ENCODE results near the gene PNPLA7. TPM values are rescaled to one million over a fixed set of nuclear protein-coding genes. Genes with fewer than 3 reads are reported as not detected.

Gene PNPLA7
- total RNA-seq, 1 donor from 2014 or later: 7.2 TPM

GRCh38 chr9:137438591-137439157 is 111.5 kb downstream of the PNPLA7 start:
- peaks cover 7% of the 10 kb centered on the region for H3K4me1 Mint-ChIP-seq (ENCODE audit: unreplicated experiment)
- H3K27me3 Mint-ChIP-seq (ENCODE audit: unreplicated experiment): peaks cover 2% of the 10 kb centered on the region
- no peak overlapping the region for H3K27ac Mint-ChIP-seq (ENCODE audit: unreplicated experiment)
- no peak for TF ChIP-seq CTCF (IDR thresholded peaks at IDR 0.05)
- H3K9me3 Mint-ChIP-seq (ENCODE audit: unreplicated experiment): no peaks in the 10 kb centered on the region
- no peak overlapping the region for H3K4me3 Mint-ChIP-seq (ENCODE audit: unreplicated experiment)
- DNase-seq (ENCODE audit: extremely low spot score, unreplicated experiment): no peak
- H3K36me3 Mint-ChIP-seq (ENCODE audit: unreplicated experiment): no peaks in the 10 kb centered on the region

DNA sequence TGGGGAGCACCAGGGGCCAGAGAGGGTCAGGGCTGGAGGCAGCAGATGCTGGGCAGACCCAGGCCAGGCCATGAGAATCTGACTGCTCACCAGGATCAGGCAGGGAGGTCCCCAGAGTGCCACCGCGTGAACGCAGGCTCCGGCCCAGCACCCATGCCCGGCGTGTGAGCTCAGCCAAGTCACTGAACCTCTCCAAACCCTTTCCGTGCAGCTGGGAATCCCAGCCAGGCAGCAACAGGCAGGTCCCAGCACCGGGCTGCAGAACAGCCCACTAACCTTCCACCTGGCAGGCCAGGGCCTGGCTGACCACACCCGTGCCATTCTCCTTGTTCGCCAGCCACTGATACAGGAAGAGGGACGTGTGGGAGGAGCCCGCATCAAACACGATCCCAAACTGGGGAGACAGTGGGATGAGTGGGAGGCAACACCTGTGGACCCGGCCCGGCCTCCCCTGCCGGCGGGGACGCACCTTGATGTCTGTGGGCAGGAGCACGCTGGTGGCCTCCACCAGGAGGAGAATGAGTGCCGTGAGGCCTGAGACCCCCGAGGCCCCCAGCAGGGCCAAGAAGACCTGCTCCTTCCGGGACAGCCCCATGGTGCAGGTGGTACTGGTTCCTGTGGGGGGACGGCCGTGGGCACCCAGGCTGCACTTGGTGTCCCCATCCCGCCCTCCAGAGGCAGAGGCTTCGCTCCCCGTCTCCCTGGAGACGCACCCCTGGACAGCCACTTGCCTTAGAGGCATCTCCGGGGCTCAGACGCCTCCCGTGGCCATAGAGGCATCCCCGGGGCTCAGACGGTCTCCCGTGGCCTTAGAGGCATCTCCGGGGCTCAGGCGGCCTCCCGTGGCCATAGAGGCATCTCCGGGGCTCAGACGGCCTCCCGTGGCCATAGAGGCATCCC is 112.3 kb downstream of the PNPLA7 start:
- TF ChIP-seq CTCF (IDR thresholded peaks at IDR 0.05): no peak
- Mint-ChIP-seq H3K27ac (ENCODE audit: unreplicated experiment) (no peak overlapping the region), H3K27me3 (ENCODE audit: unreplicated experiment) (peaks cover 2% of the 10 kb centered on the region), H3K4me3 (ENCODE audit: unreplicated experiment) (no peak overlapping the region), H3K36me3 (ENCODE audit: unreplicated experiment) (no peaks in the 10 kb centered on the region), H3K9me3 (ENCODE audit: unreplicated experiment) (no peaks in the 10 kb centered on the region), H3K4me1 (ENCODE audit: unreplicated experiment) (peaks cover 7% of the 10 kb centered on the region)
- no peak for DNase-seq (ENCODE audit: extremely low spot score, unreplicated experiment)

- H3K4me3 Mint-ChIP-seq (ENCODE audit: unreplicated experiment): no peak overlapping the region
- TF ChIP-seq CTCF (IDR thresholded peaks at IDR 0.05): no peak
- H3K36me3 Mint-ChIP-seq (ENCODE audit: unreplicated experiment): no peaks in the 10 kb centered on the region
- peaks cover 1% of the 10 kb centered on the region for H3K27me3 Mint-ChIP-seq (ENCODE audit: unreplicated experiment)
- no peak for DNase-seq (ENCODE audit: extremely low spot score, unreplicated experiment)
- H3K4me1 Mint-ChIP-seq (ENCODE audit: unreplicated experiment): peaks cover 4% of the 10 kb centered on the region
- H3K9me3 Mint-ChIP-seq (ENCODE audit: unreplicated experiment): no peaks in the 10 kb centered on the region
- H3K27ac Mint-ChIP-seq (ENCODE audit: unreplicated experiment): no peak overlapping the region
Measured at GRCh38 chr9:137436761-137437600, 113.2 kb downstream of the PNPLA7 start.

DNA sequence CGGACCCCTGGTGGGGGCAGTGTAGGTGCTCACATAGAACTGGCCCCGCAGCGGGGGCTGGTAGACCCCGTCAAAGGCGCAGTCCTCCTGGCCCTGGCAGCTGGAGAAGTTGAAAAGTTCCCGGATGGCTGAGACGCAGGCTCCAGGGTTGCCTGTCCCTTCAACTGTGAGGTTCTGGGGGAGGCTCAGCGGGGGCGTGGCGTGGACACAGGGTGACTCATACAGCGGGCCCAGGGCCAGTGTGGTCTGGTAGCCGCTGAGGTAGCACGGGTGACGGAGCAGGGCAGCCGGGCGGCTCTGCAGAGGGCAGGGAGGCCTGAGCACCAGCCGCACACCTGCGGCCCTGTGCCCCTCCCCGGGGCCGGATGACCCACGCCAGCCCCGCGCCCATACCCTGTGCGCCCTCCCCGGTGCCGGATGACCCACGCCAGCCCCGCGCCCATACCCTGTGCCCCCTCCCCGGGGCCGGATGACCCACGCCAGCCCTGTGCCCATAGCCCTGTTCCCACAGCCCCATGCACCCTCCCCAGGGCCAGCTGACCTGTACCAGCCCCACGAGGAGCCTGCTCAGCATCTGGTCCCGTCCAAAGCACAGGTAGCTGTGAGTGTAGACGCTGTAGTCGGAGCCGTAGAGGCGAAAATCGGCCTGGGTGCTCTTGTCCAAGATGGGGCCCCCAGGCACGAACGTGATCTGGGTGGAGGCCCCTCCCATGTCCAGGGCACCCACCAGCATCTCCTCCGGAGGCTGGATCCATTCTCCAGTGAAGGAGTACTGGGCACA is 114.0 kb downstream of the PNPLA7 start:
- H3K4me3 Mint-ChIP-seq (ENCODE audit: unreplicated experiment): no peak overlapping the region
- H3K27me3 Mint-ChIP-seq (ENCODE audit: unreplicated experiment): no peaks in the 10 kb centered on the region
- no peak overlapping the region for H3K27ac Mint-ChIP-seq (ENCODE audit: unreplicated experiment)
- H3K9me3 Mint-ChIP-seq (ENCODE audit: unreplicated experiment): no peaks in the 10 kb centered on the region
- peaks cover 2% of the 10 kb centered on the region for H3K4me1 Mint-ChIP-seq (ENCODE audit: unreplicated experiment)
- TF ChIP-seq CTCF (IDR thresholded peaks at IDR 0.05): no peak
- no peak for DNase-seq (ENCODE audit: extremely low spot score, unreplicated experiment)
- H3K36me3 Mint-ChIP-seq (ENCODE audit: unreplicated experiment): no peaks in the 10 kb centered on the region
